HG03097 (cell line): ENCODE measurements around the gene SOBP.
"Not testable (repeated sequence)": the region's sequence is repeated elsewhere in the genome, so short reads cannot be mapped to it uniquely, and the experiment has no call there.

ENCODE experiments used
- ATAC-seq: cut with Tn5 transposase; IDR thresholded peaks from one replicate; pipeline ENCODE4 v1.9.1; 2021; ENCODE audit not compliant: unreplicated experiment, low FRiP score

Gene SOBP

DNA sequence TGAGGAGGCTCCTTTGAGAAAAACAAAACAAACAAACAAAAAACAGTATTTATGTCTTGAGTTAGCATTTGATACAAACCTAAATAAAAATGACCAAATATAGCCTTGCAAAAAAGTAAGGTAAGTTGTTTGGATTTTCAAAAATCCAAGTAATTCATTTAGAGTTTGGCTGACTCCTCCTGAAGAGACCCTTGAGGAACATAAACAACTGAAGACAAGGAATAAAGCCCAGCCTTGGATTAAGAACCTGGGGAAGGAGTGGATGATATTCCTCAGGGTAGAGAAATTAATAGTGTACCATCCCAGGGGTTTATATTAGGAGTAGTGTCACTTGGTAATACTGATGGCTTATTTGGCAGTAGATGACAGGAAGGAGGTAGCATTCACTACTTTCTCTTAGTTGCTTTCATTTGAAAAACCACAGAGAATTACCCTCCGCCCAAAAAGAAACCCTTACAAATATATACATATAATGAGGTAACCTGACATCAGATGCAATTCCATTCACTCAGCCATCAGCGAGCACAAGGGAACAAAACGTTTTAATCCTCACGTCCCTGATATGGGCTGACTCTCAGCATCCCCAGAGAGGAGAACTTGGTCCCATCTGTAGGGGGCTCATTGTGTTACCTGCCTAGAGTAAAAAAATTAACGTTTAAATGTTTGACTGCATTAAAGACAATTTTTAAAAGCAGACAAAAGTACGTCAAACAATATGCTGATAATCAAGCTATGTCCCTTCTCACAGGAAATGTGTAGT lies 57.0 kb downstream of the SOBP start:
- ATAC-seq: no peak

DNA sequence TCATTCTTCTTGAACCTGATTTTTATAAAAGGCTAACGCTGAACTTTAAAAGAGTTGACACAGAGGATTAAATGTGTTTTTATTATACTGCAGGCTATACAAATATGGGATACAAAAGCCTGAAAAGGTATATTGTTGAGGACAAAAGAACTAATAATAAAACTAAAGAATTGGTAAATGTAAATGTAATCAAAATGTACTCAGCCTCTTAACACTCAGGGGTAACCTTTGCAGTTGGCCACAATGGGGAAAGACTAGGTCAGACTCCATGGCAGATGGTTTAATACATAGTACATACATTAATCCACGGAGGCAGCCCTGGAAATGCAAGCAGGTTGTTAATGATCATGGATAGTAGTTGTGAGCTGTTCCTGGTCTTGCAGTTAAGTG lies 57.5 kb downstream of the SOBP start:
- ATAC-seq: no peak

DNA sequence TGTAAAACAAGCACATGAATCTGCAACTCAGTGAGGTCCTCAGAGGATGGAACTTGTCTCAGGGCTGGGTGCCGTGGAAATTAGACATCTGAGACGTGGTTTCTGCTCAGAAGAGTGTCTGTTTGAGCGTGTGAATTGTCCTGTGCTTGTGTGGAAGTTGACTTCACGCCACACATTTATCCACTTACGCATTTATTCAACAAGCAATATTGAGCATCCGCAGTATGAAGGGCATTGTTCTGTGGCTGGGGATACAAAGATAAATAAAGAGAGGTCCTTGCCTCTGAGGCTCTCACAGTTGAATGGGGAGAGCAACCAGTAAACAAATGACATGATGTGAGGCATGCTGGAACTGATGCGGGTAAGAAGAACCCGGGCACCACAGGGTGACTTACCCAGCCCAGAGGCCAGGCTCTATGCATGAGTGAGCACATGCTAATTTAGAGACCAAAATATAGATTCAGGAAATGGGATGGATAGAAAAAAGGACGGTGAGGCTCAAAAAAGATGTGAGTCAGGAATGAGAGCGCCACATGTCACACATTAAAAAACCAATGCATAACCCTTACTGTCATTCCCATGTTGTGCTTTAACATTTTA lies 60.4 kb downstream of the SOBP start:
- ATAC-seq: no peak

DNA sequence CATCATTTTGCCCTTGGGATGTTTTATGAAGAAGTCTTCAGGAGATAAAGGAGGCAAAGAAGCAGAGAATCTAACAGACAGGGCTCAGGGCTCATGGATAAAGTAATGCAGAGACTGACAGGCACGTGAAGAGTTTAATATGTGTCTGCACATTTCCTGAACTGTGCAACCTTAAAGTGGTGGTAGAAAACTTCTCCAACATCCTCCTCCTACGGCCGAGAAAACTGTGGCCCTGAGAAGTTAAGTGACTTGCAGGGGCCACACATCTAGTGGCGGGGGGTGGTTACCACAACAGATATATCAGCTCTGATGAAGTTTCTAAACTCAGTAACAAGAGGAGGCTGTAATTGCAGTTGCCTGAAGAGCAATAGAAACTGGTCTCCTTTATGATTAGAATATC lies 61.0 kb downstream of the SOBP start:
- ATAC-seq: no peak

DNA sequence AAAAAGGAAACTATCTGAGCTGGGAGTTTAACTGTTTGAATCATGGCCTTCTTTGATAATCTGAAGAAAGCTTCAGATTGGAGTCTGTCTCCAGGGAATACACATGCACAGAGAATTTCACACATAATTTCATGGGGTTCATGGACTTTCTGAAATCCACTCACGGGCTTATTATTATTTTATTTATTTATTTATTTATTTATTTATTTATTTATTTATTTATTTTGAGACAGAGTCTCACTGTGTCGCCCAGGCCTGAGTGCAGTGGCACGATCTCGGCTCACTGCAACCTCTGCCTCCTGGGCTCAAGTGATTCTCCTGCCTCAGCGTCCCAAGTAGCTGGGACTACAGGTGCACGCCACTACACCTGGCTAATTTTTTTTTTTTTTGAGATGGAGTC lies 63.2 kb downstream of the SOBP start:
- not testable (repeated sequence) for ATAC-seq

DNA sequence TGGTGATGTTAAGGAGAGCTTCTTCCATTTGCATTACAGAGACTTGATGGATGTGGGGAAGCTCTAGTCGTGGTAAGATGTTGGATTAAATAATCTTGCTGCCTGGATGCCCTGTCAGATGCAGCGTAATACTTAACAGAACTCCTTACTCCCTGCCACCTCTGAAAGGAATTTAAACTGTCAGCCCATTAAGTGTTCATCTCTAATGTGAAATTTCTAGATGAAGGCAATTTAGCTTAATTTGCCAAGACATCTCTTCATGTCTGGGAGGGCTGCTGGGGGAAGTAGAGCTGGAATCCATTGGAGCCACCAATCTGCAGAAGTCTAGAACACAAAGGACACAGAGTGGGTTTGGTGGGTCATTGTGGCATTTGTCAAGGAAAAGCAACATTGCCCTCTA lies 64.4 kb downstream of the SOBP start:
- no peak for ATAC-seq

DNA sequence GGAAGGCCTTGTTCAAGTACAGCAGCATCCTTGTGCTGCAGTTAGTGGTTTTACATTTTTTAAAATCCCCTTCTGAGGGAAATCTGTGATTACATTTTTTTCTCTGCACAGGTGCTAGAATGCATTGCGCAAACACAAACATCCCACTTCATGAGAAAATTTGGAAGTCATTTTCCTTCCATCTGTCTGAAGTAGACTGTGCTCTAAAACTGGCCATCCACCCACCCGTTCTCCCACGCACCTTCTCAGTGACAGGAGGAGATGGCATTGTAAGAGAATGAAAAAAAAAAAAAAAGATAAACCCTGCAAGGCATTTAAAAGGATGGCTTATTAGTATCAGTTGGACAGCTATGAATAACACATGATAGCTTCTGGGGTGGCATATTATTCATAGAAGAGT lies 65.0 kb downstream of the SOBP start:
- no peak for ATAC-seq

DNA sequence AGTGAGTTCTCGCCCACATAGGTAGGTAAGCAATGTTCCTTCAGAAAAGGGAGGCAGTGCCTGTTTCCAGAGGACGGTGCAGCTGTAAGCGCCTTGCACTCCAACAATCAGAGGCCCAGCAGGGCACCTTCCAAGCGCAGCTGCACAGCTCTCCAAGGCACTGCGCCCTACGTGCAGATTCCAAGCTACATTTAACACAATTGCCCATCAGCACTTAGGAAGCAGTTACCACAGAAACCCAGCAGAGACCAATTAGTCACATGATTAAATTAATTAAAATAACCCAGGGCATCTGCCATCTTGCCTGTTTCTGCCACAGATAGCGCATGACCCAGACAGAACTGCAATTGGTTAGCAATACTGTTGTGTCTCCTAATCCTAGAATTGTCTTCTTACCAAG lies 65.5 kb downstream of the SOBP start:
- no peak for ATAC-seq

DNA sequence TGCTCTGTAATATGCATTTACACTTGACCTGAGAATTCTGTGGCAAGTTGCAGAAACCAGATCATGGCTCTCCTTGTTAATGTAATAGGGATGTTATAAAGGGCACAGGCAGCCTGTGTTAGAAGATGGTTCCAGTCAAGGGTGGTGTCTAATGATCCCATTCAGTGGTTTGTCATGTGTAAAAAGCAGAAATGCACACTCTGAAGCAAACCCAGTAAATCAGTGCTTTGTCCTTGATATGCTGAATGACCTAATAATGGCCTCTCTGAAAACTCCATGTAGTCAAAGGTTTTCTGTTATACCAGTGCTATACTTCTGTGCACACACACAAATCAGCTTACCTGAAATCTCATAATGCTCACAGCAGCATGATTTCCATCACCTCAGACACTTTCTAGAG lies 66.2 kb downstream of the SOBP start:
- no peak for ATAC-seq

DNA sequence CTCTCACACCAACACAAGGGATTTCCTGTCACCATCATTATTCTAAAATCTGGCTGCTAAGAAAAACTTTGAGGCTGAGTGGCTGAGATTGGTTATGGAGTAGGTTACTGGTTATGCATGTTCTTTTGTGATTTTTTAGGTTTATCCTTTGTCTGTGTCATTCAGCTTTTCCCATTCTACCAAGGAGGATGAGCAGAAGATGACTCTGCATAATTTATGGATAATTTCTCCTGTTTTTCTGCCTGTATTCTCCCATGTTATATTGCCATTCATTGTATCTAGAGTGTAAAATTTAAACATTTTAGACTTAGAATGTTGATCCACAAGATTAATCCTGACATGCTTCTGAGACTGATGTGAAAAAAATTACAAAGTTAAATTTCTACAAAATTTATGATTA lies 67.8 kb downstream of the SOBP start:
- ATAC-seq: no peak

DNA sequence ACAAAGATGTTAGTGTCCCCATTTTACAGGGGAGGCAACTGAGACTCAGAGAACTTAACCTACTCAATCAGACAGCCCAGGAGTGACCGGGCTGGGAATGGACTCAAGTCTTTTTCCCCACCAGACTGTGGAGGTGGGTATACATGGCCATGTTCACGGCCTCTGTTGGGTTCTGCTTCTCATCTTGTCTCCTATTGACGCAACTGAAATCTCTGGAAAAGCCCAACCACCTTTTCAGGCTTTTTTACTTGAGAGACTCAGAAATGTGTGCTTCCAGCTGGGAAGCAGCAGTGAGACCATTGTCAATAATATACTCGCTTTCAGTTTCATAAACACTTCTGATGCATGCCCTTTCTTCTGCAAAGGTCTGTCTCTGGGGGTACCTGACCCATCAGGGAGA lies 70.7 kb downstream of the SOBP start:
- no peak for ATAC-seq

DNA sequence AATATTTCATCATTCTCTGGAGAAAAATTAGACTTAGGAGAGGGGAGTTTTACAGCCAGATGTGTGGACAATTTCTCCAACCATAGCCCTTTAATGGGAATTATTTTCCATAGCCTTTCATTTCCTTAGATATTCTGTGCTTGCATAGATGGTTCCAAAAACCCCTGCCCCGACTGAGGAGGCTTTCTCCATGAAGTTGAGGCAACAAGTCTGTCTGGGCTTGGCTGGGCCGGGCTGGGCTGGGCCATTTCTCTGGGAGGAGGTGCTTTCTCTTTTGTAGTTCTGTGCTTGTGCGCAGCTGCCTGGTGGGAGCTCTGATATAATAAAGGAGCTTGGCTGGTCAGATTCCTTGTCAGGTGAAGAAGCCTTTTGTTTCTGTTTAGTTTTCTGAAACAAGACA lies 71.4 kb downstream of the SOBP start:
- no peak for ATAC-seq

DNA sequence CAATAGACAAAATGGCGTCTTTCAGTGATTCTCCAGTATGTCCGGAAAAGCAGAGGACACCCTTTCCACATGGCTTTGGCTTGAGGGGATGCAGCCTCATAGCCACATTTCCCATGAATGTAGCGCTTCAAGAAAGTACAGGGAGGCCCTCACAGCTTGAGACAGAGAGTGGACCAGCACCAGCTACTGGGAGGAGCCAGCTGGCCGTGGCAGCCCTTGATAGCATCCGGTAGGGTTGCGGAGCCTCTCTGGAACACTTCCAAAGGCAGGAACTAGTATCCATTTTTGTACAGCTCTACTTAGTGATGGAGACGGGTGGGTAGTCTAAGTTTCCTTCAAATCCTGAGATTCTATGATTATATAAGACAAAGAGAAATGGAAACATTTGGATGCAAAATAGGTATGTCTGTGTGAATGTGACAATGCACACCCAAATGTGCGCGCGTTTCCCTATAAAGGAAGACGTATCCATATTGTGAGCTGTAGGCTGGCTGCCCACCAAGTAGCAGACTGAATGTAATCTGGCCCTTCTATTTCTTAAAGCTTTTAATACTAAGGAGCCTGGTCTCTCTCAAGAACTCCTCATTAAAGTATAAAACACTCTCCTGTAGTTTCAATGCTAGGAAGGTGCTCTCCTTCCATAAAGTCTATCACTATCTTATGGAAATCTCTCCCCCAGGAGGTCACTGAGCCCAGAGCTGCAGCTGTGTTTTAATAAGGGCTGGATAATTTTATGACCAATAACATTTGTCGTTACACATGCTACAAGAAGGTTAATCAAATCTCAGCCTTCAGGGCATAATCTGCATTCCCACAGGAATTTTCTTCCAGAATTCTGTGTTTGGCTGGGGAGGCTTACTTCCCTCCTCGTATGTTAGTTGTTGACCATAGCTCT lies 74.0 kb downstream of the SOBP start:
- ATAC-seq: no peak

DNA sequence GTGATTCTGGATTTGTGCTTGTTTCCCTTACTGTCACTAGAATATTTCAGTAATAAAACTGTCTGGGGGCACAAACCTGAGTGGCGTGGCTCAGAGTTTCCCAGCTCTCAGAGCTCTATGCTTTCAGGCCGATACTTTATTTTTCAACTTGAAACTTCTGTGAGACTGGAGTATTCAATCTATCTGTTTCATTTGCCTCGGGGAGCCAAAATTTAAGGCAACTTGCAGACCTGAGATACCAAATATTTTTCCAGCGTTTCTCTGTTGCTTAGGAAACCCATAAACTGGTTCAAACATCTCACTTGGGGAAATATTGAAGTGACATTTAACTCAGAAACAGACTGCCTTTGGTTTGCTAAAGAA lies 74.7 kb downstream of the SOBP start:
- ATAC-seq: no peak

DNA sequence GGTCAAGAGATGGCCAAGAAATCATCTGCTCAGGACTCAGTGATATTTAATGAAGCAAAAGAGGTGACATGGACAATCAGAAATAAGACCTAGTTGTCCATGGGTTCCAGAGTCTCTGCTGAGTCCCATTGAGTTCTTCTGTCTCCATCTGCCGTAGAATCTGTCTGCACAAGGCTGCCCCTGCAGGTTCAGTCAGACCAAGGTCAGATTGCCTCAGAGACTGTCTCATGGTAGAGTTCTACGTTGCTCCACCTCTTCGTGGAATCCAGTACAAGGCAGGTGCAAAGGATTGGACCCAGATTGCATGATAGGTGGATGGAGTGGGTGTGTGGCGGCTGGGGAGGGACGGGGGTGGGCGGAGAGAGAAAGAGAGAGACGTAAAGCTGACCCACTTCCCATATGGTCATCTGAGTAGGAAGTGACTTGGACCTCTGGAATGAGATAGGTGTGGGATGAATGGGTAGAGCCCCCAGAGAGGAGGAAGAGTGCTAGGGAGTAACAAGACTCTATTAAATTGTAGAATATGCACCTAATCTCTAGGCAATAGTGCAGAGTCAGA lies 75.3 kb downstream of the SOBP start:
- ATAC-seq: no peak

DNA sequence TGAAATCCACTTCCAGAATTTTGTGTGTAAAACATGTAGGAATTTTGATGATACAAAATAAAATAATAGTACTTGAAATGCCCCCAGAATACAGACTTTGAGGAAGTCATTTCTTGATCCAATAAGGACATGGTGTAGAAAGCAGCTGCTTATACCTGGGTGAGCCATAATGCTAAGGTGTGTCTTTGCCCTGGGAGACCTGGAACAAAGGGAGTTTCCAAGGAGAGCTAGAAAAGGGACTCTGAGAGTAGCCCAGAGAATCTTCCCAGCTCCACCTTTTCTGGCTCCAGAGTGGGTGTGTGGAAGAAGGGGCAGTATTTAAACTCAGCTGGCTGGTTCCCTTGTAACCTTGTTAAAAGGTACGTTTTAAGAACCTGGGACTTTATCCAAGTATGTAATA lies 77.7 kb downstream of the SOBP start:
- ATAC-seq: no peak

DNA sequence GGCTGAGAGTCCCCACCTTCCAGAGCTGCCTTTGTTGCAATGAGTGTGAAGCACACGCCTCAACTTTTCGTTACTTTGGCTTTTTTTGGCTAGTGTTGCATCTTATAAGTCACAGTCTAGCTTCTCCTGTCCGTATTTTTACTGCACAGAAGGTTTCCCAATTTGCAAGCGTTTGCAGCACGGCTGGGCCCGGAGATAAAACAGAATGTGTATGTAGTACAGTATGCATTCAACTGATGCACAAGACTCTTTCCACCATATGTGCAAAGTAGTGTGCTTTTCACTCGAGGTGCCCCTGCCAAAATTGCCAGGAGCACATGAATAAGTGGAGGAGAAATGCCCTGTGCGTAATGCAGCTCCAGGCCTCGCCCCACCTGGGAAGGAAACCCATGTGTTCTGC lies 79.6 kb downstream of the SOBP start:
- no peak for ATAC-seq

DNA sequence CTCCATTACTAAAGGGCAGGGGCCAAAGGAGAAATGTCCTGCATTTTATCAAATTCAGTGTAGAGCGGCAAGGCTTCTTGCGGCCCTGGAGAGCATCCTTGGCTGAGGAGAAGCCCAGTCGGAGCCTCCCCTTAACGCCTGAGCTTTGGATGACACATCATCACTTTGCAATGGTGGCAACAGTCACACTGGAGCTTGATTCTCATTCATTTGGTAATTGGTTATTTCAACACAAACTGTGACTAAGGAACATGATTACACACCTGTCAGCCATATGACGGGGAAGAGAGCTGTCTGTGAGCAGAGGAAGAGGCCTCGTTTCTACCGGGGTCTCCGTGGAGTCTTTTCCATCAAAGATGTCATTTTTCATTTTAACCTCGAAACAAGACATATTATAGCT lies 81.4 kb downstream of the SOBP start:
- no peak for ATAC-seq

DNA sequence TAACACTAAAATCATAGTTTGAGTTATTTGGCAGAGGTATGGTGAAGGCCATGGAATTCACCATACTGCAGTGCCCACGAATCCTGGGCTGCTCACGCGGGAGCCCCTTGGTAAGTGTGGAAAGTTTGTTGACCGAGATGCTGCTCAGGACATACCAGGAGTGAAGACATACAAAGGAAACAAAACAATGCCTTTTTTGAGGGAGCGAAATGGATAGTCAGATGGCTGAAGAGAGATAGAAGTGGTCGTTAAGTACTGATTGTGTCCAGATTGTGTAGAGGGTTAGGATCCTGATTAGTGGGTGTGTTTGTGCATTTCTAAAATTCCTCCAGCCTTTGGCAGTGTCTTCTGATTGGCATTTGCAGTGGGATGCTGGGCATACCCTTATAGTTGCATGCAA lies 83.0 kb downstream of the SOBP start:
- ATAC-seq: no peak

DNA sequence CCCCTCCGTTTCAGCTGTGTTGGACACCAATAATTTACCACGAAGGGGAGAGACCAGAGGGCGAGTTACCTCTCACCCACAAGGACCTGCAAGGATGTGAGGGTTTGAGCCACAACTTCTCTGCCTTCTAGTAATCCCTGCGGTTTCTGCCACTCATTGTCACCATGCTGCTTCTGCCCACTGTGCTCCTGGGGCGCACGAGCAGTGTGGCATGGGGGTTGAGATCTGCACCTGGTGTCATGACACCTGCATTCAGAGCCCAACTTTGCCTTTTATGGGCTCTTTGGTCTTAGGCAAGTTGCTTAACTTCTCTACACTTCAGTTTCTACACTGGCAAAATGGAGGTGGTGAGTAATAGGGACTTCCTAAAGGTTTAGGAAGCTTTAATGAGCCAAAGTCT lies 84.9 kb downstream of the SOBP start:
- ATAC-seq: no peak

DNA sequence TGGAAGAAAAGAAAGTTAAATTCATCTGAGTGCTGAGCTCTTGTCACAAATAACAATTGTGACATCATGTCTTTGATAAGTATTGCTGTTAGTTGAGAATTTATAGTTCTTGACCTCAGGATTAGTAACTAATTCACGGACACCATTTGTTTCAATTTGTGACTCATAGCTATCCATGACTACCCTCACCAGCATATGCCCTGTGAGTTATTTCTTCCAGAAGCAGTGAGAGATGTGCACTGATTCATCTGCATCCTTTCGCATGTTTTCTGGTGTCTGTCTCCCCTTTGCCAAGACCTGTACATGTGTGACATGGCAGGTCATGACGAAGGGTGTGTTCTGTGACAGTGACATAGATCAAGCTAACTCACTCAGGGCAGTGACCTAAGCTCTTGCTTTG lies 86.9 kb downstream of the SOBP start:
- ATAC-seq: no peak
